ENCODE measurements around the gene AHDC1. TPM values are rescaled to one million over a fixed set of nuclear protein-coding genes. Genes with fewer than 3 reads are reported as not detected.

AHDC1 gene
- total RNA-seq, 4 donors from 2014 or later: 7.5 to 12.9 (median 8.2) TPM

DNA sequence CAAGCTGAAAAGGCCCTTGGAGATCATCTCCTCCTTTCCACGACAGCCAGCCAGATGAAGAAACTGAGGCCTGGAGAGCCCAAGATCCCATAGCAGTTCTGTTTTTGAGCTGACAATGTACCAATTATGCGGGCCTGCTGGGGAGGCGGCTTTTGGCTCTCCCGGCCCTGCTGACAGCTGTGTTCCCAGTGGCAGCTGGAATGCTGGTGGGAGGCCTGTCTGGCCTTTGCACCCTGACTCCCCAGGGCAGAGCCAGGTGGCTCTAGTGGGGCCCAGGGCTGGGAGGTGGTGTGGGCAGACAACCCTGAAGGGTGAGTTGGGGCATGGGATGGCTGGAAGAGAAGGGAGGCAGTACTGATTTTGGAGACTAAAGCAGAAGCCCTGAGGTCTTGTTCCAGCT lies 83.3 kb downstream of the AHDC1 start:
- TF ChIP-seq, protein P1, sequence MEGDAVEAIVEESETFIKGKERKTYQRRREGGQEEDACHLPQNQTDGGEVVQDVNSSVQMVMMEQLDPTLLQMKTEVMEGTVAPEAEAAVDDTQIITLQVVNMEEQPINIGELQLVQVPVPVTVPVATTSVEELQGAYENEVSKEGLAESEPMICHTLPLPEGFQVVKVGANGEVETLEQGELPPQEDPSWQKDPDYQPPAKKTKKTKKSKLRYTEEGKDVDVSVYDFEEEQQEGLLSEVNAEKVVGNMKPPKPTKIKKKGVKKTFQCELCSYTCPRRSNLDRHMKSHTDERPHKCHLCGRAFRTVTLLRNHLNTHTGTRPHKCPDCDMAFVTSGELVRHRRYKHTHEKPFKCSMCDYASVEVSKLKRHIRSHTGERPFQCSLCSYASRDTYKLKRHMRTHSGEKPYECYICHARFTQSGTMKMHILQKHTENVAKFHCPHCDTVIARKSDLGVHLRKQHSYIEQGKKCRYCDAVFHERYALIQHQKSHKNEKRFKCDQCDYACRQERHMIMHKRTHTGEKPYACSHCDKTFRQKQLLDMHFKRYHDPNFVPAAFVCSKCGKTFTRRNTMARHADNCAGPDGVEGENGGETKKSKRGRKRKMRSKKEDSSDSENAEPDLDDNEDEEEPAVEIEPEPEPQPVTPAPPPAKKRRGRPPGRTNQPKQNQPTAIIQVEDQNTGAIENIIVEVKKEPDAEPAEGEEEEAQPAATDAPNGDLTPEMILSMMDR (IDR thresholded peaks at IDR 0.05): no peak
- DNase-seq (ENCODE audit: low spot score) (no peak), ATAC-seq (ENCODE audit: low FRiP score) (no peak)

DNA sequence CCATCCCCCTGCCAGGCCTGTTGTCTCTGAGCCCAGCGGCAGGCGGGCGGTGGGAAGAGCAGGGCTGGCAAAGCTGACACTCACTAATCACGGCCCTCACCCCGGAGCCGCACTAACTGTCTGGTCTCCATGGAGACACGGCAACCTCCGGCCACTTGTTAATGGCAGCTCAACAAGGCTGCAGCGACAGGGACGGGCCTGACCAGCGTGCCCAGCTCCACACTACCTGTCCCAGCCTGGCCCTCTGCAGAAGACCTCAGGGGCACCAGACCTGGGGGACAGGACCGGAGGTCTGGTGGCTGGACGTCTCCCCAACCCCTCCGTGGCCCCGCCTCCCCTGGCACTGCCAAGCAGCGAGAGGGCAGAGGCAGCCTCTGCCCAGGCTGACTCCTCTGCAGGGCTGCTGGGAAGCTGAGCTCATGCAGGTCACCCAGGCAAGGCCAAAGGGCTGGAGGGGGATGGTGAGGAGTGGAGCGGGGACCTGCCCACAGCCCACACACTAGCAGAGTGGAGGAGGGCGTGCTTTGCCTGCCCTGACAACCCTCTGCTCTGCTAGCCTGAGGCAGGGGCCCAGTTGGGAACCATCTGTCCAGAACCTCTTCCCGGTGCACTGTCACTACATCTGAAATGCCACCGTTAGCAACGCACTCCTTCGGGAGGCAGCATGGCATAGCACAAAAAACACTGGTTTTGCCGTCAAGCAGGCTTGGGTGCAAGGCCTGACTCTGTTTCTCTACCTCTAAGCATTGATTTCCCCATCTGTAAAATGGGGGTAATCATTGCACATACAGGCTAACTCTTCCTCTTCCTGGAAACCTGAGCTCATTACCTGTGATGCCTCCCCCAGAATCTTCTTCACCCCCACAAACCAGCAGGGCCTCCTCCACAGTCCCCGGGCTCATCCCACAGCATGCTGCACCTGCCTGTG lies 84.3 kb downstream of the AHDC1 start:
- ATAC-seq (ENCODE audit: low FRiP score) (peak; percentile 63), DNase-seq (ENCODE audit: low spot score) (no peak)
- TF ChIP-seq, protein P1 (IDR thresholded peaks at IDR 0.05): no peak

DNA sequence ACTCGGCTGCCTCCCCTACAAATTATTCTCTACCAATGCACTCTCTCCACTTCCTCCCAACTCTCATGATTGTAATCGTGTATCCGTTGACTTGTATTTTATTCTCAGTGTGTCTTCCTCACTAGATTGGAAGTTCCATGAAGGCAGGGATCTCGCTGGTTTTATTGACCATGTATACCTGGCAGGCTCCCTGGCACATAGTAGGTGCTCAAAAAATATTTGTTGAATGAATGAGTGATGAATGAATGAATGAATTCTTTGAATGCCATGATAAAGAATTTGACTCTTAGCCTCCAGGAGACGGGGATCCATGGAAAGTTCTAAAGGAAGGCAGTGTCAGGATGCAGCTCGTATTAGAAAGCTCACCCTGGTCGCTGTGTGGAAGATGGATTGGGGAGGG lies 85.1 kb downstream of the AHDC1 start:
- DNase-seq (ENCODE audit: low spot score): no peak
- TF ChIP-seq, protein P1 (IDR thresholded peaks at IDR 0.05): no peak
- ATAC-seq (ENCODE audit: low FRiP score): no peak

DNA sequence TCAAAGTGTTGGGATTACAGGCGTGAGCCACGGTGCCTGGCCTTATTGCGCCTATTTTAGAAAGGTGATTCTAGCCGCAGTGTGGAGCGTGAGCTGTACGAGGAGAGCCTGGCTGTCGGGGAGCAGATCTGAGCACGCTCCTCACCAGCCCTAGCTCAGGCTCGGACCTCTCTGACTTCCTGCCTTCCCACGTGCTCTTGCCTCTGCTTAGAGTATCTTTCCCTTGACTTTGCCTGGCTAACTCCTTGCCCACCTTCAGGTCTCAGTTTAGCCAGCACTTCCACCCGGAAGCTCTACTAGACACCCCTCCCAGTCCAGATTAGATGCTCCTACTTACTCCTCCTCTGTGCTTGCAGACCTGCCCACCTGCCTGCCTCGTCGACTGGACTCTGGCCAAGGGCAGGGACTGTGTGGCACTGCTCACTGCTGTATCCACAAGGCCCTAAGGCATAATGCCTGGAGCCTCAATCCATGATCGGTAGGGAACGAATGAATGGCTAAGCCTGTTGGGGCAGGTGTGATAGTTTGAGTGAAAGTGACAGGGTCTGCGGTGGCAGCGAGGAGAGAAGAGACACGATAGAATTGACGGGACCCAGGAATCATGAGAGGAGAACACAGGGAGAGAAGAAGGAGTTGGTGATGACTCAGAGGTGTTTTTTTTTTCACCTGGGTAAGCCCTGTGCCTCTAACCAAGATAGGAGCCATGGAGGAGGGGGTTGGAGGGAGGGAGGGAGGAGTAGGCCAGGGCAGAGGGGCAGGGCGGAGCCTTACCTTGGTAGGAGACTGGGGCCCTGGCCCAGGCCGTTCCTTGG lies 85.8 kb downstream of the AHDC1 start:
- TF ChIP-seq, protein P1 (IDR thresholded peaks at IDR 0.05): no peak
- DNase-seq (ENCODE audit: low spot score) (no peak), ATAC-seq (ENCODE audit: low FRiP score) (no peak)

DNA sequence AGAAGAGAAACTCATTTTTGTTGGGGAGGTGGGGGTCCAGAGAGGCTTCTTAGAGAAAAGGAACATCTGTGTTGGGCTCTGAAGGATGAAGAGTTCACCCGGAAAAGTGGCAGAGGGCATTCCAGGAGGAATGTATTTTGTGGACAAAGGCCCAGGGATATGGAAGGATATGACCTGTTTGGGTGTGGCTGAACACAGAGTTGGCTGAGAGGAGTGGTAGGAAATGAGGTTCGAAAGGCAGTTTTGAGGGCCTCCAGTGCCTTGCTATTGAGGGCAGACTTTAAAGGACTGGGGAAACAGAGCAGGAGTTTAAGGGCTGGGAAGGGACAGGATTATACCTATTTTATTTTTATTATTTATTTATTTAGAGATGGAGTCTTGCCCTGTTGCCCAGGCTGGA lies 86.6 kb downstream of the AHDC1 start:
- TF ChIP-seq, protein P1 (IDR thresholded peaks at IDR 0.05): no peak
- DNase-seq (ENCODE audit: low spot score): no peak
- no peak for ATAC-seq (ENCODE audit: low FRiP score)

DNA sequence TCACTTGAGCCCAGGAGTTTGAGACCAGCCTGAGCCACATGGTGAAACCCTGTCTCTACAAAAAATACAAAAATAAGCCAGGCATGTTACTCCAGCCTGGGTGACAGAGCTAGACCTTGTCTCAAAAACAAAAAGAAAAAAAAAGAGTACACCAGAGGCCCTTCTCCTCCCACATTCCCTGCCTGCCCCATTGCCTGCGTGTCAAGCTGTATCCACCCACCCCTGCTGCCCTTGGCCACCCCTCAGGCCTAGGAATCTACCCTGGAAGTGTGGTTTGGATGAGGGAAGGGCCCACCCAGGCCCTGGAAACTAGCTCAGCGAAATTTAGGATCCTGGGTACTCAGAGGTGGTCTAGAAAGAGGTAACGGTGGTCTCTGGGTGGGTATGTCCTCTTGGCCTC lies 88.3 kb downstream of the AHDC1 start:
- DNase-seq (ENCODE audit: low spot score) (no peak), ATAC-seq (ENCODE audit: low FRiP score) (no peak)
- TF ChIP-seq, protein P1 (IDR thresholded peaks at IDR 0.05): no peak
